Activated naive CD8-positive, alpha-beta T cell treated with anti-CD3 and anti-CD28 coated beads, Interleukin-2, amount 10 ng/mL, durations not matched to agents 7 days and 5 days (primary cell): ENCODE data around the gene RCE1. TPM values are rescaled to one million over a fixed set of nuclear protein-coding genes. Genes with fewer than 3 reads are reported as not detected.

ENCODE experiments used
- ATAC-seq: fragments of 150-1000 bp; cut with Tn5 transposase; one replicate; pipeline ENCODE4 v1.10.0; 2021; ENCODE audit warnings: low read depth, moderate library complexity
- POLR2A ChIA-PET: fragments of 350-600 bp; sonication (Branson Sonifier 250); formaldehyde crosslinking; loops from one replicate; lab custom pipeline; 2021; ENCODE audit warnings: antibody characterized with exemption; lab: Charles Lee
- DNase-seq: peaks from one replicate; pipeline ENCODE4 v3.0.0; 2021
- H3K27ac Mint-ChIP-seq: one replicate; pipeline ENCODE4 v1.8.0; 2022; ENCODE audit warnings: mild to moderate bottlenecking, mixed read lengths
- H3K27me3 Mint-ChIP-seq: one replicate; pipeline ENCODE4 v1.8.0; 2022; ENCODE audit warnings: mild to moderate bottlenecking, moderate library complexity, mixed read lengths
- H3K36me3 Mint-ChIP-seq: one replicate; pipeline ENCODE4 v1.8.0; 2021; ENCODE audit warnings: mild to moderate bottlenecking, mixed read lengths
- H3K4me1 Mint-ChIP-seq: one replicate; pipeline ENCODE4 v1.8.0; 2021; ENCODE audit warnings: mixed read lengths
- H3K4me3 Mint-ChIP-seq: one replicate; pipeline ENCODE4 v1.8.0; 2022; ENCODE audit warnings: mild to moderate bottlenecking, moderate library complexity, mixed read lengths
- H3K9me3 Mint-ChIP-seq: one replicate; pipeline ENCODE4 v1.8.0; 2021; ENCODE audit warnings: mixed read lengths
- total RNA-seq, 2 experiments: library from RNA; stranded (reverse); gene quantifications; one replicate each; pipeline ENCODE4 v1.2.3, GENCODE V29; 2021

RCE1 gene
- total RNA-seq, 2 experiments from 2014 or later: 23.0 to 27.2 TPM

- no peaks in the 10 kb centered on the region for H3K9me3 Mint-ChIP-seq
- H3K36me3 Mint-ChIP-seq: no peaks in the 10 kb centered on the region
- DNase-seq (no peak), ATAC-seq (no peak)
- POLR2A ChIA-PET: no interaction called here
- no peak overlapping the region for H3K27ac Mint-ChIP-seq
- peaks cover 13% of the 10 kb centered on the region for H3K4me1 Mint-ChIP-seq
- no peaks in the 10 kb centered on the region for H3K27me3 Mint-ChIP-seq
- no peak overlapping the region for H3K4me3 Mint-ChIP-seq
Observed at GRCh38 chr11:66881927-66882452, 38.7 kb downstream of the RCE1 start.

- DNase-seq (no peak), ATAC-seq (no peak)
- Mint-ChIP-seq H3K36me3 (no peaks in the 10 kb centered on the region), H3K27ac (no peak overlapping the region), H3K9me3 (no peaks in the 10 kb centered on the region), H3K4me3 (no peak overlapping the region), H3K4me1 (peaks cover 13% of the 10 kb centered on the region), H3K27me3 (no peaks in the 10 kb centered on the region)
- POLR2A ChIA-PET: no interaction called here
Observed at GRCh38 chr11:66882561-66883015, 39.3 kb downstream of the RCE1 start.

GRCh38 chr11:66883016-66883965, 40.0 kb downstream of the RCE1 start:
- peaks cover 13% of the 10 kb centered on the region for H3K4me1 Mint-ChIP-seq
- no peaks in the 10 kb centered on the region for H3K9me3 Mint-ChIP-seq
- ATAC-seq (peak; percentile 71), DNase-seq (peak; percentile 77)
- no peaks in the 10 kb centered on the region for H3K36me3 Mint-ChIP-seq
- no peak overlapping the region for H3K27ac Mint-ChIP-seq
- no peak overlapping the region for H3K4me3 Mint-ChIP-seq
- no peaks in the 10 kb centered on the region for H3K27me3 Mint-ChIP-seq
- POLR2A ChIA-PET: interaction anchor here (0.5 kb wide), 1 partner anchor 349 kb away, joined by 3 read pairs; no protein-coding TSS in a partner anchor

GRCh38 chr11:66884443-66884842, 41.2 kb downstream of the RCE1 start:
- Mint-ChIP-seq H3K4me1 (peaks cover 13% of the 10 kb centered on the region), H3K9me3 (no peaks in the 10 kb centered on the region), H3K27me3 (no peaks in the 10 kb centered on the region), H3K36me3 (no peaks in the 10 kb centered on the region), H3K4me3 (no peak overlapping the region), H3K27ac (no peak overlapping the region)
- ATAC-seq (no peak), DNase-seq (no peak)
- POLR2A ChIA-PET: no interaction called here

- POLR2A ChIA-PET: no interaction called here
Observed at GRCh38 chr11:66885469-66885868, 42.2 kb downstream of the RCE1 start.

GRCh38 chr11:66885950-66886440, 42.8 kb downstream of the RCE1 start:
- DNase-seq (no peak), ATAC-seq (no peak)
- H3K27me3 Mint-ChIP-seq: no peaks in the 10 kb centered on the region
- POLR2A ChIA-PET: no interaction called here
- H3K27ac Mint-ChIP-seq: no peak overlapping the region
- peaks cover 4% of the 10 kb centered on the region for H3K4me1 Mint-ChIP-seq
- no peak overlapping the region for H3K4me3 Mint-ChIP-seq
- H3K9me3 Mint-ChIP-seq: no peaks in the 10 kb centered on the region
- no peaks in the 10 kb centered on the region for H3K36me3 Mint-ChIP-seq

More at GRCh38 chr11:66885469-66885868, 42.2 kb downstream of the RCE1 start:
- no peaks in the 10 kb centered on the region for H3K9me3 Mint-ChIP-seq
- no peak for ATAC-seq
- DNase-seq: no peak
- H3K36me3 Mint-ChIP-seq: no peaks in the 10 kb centered on the region
- no peak overlapping the region for H3K27ac Mint-ChIP-seq
- H3K4me1 Mint-ChIP-seq: peaks cover 9% of the 10 kb centered on the region
- no peak overlapping the region for H3K4me3 Mint-ChIP-seq
- no peaks in the 10 kb centered on the region for H3K27me3 Mint-ChIP-seq

GRCh38 chr11:66886671-66887221, 43.5 kb downstream of the RCE1 start:
- DNase-seq (no peak), ATAC-seq (no peak)
- Mint-ChIP-seq H3K27ac (no peak overlapping the region), H3K4me3 (no peak overlapping the region), H3K9me3 (no peaks in the 10 kb centered on the region), H3K27me3 (no peaks in the 10 kb centered on the region), H3K4me1 (peaks cover 2% of the 10 kb centered on the region), H3K36me3 (no peaks in the 10 kb centered on the region)
- POLR2A ChIA-PET: no interaction called here

- ATAC-seq: no peak
- DNase-seq: no peak
- H3K27me3 Mint-ChIP-seq: no peaks in the 10 kb centered on the region
- no peak overlapping the region for H3K4me3 Mint-ChIP-seq
- no peaks in the 10 kb centered on the region for H3K36me3 Mint-ChIP-seq
- H3K4me1 Mint-ChIP-seq: peaks cover 2% of the 10 kb centered on the region
- no peaks in the 10 kb centered on the region for H3K9me3 Mint-ChIP-seq
- no peak overlapping the region for H3K27ac Mint-ChIP-seq
- POLR2A ChIA-PET: no interaction called here
Observed at GRCh38 chr11:66887526-66887925, 44.3 kb downstream of the RCE1 start.

- POLR2A ChIA-PET: no interaction called here
Observed at GRCh38 chr11:66888282-66888681, 45.0 kb downstream of the RCE1 start.

GRCh38 chr11:66889960-66890359, 46.7 kb downstream of the RCE1 start:
- no peak overlapping the region for H3K4me3 Mint-ChIP-seq
- no peak for ATAC-seq

More at GRCh38 chr11:66888282-66888681, 45.0 kb downstream of the RCE1 start:
- DNase-seq (no peak), ATAC-seq (no peak)
- Mint-ChIP-seq H3K4me1 (peaks cover 2% of the 10 kb centered on the region), H3K36me3 (no peaks in the 10 kb centered on the region), H3K27ac (peak overlapping the region; percentile 43), H3K9me3 (no peaks in the 10 kb centered on the region), H3K27me3 (no peaks in the 10 kb centered on the region), H3K4me3 (no peak overlapping the region)

GRCh38 chr11:66891851-66892660, 48.8 kb downstream of the RCE1 start:
- no peak for ATAC-seq
- POLR2A ChIA-PET: no interaction called here
- no peaks in the 10 kb centered on the region for H3K27me3 Mint-ChIP-seq
- no peaks in the 10 kb centered on the region for H3K4me1 Mint-ChIP-seq
- H3K36me3 Mint-ChIP-seq: no peaks in the 10 kb centered on the region
- no peaks in the 10 kb centered on the region for H3K9me3 Mint-ChIP-seq
- DNase-seq: no peak
- H3K27ac Mint-ChIP-seq: no peak overlapping the region
- no peak overlapping the region for H3K4me3 Mint-ChIP-seq

More at GRCh38 chr11:66889960-66890359, 46.7 kb downstream of the RCE1 start:
- POLR2A ChIA-PET: no interaction called here
- DNase-seq: no peak
- no peaks in the 10 kb centered on the region for H3K36me3 Mint-ChIP-seq
- H3K9me3 Mint-ChIP-seq: no peaks in the 10 kb centered on the region
- H3K4me1 Mint-ChIP-seq: no peaks in the 10 kb centered on the region
- no peak overlapping the region for H3K27ac Mint-ChIP-seq
- H3K27me3 Mint-ChIP-seq: no peaks in the 10 kb centered on the region

GRCh38 chr11:66892911-66893310, 49.7 kb downstream of the RCE1 start:
- H3K9me3 Mint-ChIP-seq: no peaks in the 10 kb centered on the region
- H3K4me3 Mint-ChIP-seq: no peak overlapping the region
- POLR2A ChIA-PET: no interaction called here
- H3K27ac Mint-ChIP-seq: no peak overlapping the region
- no peaks in the 10 kb centered on the region for H3K27me3 Mint-ChIP-seq
- no peak for ATAC-seq
- no peak for DNase-seq
- no peaks in the 10 kb centered on the region for H3K36me3 Mint-ChIP-seq
- no peaks in the 10 kb centered on the region for H3K4me1 Mint-ChIP-seq

GRCh38 chr11:66894141-66894540, 50.9 kb downstream of the RCE1 start:
- no peaks in the 10 kb centered on the region for H3K27me3 Mint-ChIP-seq
- ATAC-seq (no peak), DNase-seq (no peak)
- H3K4me3 Mint-ChIP-seq: no peak overlapping the region
- POLR2A ChIA-PET: no interaction called here
- no peaks in the 10 kb centered on the region for H3K36me3 Mint-ChIP-seq
- H3K9me3 Mint-ChIP-seq: no peaks in the 10 kb centered on the region
- H3K27ac Mint-ChIP-seq: no peak overlapping the region
- no peaks in the 10 kb centered on the region for H3K4me1 Mint-ChIP-seq
